GM18907 (cell line): ENCODE measurements around the gene EOMES.
A peak's percentile ranks its signal among the peaks of the same experiment; 100 is the strongest.

ENCODE experiments used
- ATAC-seq: cut with Tn5 transposase; IDR thresholded peaks from one replicate; pipeline ENCODE4 v1.9.1; 2021; ENCODE audit warnings: mild to moderate bottlenecking, moderate library complexity; ENCODE audit not compliant: unreplicated experiment

EOMES gene

GRCh38 chr3:27721717-27722564 lies at the start of gene EOMES:
TSS of gene EOMES (minus strand) at chr3:27722323. CDS start at chr3:27722294, 29 bp downstream.
- peak; percentile 72 for ATAC-seq

DNA sequence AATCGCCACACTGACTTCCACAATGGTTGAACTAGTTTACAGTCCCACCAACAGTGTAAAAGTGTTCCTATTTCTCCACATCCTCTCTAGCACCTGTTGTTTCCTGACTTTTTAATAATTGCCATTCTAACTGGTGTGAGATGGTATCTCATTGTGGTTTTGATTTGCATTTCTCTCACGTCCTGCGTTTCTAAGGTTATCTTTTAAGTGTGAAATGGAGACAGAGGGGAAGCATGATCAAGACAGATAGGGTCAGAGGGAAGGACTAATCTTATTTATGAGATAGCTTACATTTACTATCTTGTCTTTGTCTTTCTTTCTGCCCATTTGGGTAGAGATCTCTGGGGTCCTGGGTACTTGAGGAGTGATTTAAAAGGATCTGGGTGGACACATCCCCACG lies 48.3 kb upstream of the EOMES start:
- peak; percentile 57 for ATAC-seq

DNA sequence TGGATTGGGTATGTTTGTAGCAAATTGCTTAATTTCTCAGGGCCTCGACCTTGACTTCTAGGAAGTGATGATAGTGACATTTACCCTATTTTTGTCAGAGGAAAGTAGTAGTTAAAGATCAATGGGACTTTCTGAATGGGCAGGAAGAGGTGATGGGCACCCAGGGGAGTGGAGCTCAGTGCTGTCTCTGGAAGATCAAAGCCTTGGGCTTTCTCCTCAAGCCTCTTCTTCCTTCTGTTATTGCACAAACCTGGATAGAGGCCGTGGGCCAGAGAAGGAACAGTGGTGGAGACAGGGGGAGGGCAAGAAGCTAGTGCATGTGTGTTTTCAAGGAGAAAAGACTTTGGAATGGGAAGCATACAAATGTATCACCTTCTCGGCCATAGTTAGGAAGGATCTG lies 44.9 kb upstream of the EOMES start:
- no peak for ATAC-seq

DNA sequence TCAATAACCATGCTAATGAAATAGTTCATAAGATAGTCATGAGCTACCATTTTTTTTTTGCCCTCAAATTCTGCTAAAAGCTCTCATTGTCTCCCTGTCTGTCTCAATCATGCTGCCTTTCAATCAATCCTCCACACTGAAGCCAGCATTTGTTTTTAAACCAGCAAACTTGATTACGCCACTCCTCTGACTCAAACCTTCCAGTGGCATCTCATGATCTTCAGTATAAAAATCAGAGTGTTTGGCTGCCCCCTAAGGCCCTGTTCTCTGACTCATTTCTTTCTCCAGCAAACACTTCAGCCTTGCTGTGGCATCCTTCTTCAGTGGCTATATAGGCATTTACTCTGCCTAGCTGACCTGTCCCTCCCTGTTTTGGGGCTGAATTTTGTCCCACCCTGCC lies 36.0 kb upstream of the EOMES start:
- ATAC-seq: no peak

- no peak for ATAC-seq
These were observed 34.8 kb upstream of the EOMES start for GRCh38 chr3:27756877-27757276.

GRCh38 chr3:27752926-27753325 lies 30.8 kb upstream of the EOMES start:
- ATAC-seq: no peak

DNA sequence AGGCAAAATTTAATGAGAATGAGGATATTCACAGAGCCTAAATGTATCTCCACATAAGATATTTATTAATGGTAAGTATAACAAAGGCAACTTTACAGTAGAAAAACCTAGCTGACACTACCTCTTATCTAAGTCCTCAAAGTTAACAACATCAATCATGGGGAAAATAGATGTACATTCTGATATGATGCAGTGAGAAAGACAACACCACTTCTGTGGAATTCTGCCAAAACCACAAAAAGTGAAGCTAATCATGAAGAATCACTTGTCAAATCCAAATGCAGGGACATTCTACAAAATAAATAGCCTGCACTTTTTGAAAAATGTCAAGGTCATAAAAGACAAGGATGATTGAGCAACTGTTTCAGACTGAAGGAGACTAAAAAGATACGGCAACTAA lies 27.5 kb upstream of the EOMES start:
- no peak for ATAC-seq

DNA sequence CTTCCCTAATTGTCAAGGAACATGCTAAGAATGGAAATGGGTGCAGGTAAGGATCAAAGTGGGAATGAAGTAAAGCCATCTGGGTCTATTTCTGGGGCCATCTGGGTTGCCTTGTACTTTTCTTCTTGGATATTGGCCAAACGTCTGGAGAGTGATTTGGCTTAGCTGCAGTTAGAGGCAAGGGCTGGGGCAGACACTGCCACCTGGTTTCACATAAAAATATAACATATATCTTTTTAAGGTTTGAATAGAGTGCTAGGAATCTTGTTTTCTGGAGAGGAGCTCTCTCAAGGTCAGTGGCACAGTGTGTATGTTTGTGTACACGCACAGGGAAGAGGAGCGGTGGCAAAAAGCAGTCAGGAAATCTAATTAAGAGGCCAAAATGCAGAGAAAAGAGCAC lies 24.7 kb upstream of the EOMES start:
- ATAC-seq: no peak

DNA sequence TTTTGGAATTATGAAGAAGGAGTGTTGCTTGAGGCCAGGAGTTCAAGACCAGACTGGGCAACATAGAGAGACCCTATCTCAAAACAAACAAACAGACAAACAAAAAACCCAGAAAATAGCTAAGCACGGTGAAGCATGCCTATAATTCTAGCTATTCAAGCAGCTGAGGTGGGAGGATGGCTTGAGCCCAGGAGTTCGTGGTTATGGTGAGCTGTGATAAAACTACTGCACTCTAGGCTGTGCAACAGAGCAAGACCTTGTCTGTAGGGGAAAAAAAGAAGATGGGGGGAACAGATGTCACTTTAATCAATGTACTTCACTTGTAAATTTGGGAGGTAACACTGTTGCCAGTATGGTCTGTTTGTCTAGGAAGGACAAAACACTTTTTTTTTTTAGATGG lies 18.7 kb upstream of the EOMES start:
- ATAC-seq: no peak

GRCh38 chr3:27737091-27737490 lies 15.0 kb upstream of the EOMES start:
- ATAC-seq: no peak

- ATAC-seq: no peak
These were observed 8.9 kb upstream of the EOMES start for GRCh38 chr3:27730774-27731659.

GRCh38 chr3:27729748-27730611 lies 7.9 kb upstream of the EOMES start:
- ATAC-seq: no peak

DNA sequence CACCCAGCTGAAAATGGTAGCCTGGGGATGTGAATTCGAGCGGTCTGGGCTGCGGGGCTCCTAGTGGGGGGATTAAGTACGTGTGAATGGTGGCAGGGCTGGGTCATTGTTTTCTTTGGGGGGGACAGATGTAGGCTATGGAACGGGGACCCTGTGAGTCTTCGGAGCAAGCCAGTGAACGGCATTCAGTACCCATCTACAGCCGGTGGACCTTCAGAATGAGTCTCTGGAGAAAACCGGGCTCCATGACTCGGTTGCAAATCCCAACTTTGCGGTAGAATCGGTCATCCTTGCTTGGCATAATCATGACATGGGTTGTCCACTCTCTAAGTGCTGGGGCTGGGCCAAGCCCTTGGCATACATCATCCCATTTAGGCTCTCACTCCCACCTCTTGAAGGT lies 7.2 kb upstream of the EOMES start:
- ATAC-seq: no peak

- ATAC-seq: peak; percentile 71
These were observed 6.3 kb upstream of the EOMES start for GRCh38 chr3:27728195-27729087.

GRCh38 chr3:27726240-27726639 lies 4.1 kb upstream of the EOMES start:
- ATAC-seq: no peak

DNA sequence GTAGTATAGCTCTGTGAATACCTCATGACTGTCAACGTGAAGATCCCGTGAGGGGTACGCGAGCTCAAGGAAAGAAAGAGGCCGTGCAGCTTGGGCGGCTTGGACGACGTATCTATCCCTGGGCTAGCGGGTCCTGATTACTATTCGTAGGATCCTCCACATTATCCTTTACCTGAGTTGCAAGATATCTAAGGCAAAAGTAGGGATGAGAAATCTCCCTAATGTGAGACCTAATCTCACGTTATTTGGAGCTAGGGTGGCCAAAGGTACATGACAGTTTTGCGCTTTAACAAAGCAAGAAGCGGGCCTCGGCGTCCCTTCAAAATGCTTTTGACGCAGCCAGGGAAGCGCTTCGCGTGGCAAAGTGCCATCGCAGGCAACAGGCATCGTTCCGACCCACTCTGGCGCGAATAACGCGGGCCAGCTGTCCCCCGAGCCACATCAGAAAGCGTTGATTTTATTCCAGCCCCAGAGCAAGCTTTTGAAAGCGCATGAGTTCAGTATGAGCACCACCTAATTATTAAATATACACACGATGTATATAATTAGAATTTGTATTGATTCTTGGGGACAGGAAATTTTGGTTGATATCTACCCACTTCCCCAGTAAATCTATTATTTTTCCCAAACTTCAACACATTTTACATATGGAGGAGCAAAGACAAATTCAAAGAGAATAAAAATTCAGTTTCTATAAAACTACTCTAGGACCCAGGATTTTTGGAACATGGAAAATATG lies 2.5 kb upstream of the EOMES start:
- no peak for ATAC-seq

- no peak for ATAC-seq
These were observed 1.8 kb upstream of the EOMES start for GRCh38 chr3:27723815-27724458.

DNA sequence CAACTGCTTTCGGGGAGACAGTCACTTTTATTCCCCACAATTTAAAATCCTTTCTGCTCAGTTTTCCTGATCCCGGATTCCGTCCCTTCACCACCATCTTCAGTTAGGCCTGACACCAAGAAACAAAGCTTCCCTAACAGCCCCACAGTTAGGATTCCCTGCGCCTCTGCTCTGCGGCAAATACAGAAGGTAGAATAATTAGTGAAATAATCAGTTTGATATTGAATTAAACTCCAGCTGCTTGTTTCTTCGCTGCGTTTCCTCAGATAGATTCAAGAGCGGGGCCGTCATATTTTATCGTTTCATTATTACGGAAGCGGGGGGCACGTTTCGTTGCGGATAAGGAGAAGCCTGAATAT lies 1.3 kb upstream of the EOMES start:
- no peak for ATAC-seq

DNA sequence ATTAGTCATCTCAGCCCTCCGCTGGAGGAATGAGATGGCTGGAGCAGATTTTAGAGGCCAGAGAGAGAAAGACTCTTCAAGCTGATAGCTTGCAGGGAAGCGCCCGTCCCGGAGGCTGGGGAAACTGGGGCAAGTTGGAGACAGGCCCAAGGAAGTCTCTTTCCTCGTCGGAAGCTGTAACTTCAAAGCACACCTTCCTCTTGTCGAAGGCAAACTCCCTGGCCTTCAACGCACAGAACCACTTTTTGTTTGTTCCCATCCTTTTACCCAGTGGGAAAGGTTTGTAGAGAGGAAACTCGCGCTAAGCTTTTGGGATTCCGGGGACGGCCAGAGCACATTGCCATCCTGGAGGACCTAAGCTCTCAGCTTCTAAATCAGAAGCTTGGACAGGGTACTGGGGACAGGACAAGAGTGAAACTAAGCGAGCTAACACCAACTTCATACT lies 900 bp upstream of the EOMES start:
- no peak for ATAC-seq
